GM19372 (cell line): ENCODE results near the gene TMA7.
"Not testable (repeated sequence)": the region's sequence is repeated elsewhere in the genome, so short reads cannot be mapped to it uniquely, and the experiment has no call there.

Experiments used
- ATAC-seq: cut with Tn5 transposase; IDR thresholded peaks from one replicate; pipeline ENCODE4 v1.9.1; 2021; ENCODE audit warnings: mild to moderate bottlenecking, low read depth, moderate library complexity; ENCODE audit not compliant: unreplicated experiment

The TMA7 gene

DNA sequence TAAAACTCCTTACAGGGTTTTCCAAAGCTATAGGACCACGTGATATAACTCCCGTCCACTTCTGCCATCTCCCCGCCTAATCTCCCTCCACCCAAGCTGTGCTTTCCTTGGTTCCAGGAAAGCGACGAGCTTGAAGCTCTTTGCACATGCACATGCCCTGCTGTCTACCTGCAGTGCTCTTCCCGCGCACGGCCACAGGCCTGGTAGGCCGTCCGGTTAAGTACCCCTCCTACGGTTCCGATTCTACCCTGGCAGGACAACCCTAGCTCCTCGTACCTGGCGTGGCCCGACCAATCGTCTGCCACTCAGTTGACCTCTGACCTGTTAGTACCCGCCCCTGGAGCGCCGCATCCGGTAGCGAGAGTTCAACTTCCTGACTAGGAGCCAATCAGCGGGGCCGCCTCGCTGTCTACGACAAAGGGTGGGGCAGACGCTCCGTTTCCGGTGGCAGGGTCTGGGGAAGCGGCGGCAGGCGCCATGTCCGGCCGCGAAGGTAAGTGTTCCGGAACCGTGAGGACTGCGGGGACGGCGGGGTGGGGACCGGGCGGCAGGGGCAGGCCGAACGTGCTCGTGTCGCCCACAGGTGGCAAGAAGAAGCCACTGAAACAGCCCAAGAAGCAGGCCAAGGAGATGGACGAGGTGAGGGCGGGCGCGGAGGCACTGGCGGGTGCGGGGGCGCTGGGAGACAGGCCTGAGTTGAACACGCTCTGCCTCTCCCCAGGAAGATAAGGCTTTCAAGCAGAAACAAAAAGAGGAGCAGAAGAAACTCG is at the start of gene TMA7, which contains the start of gene CCDC51:
Gene TMA7 (plus strand): TSS at position 438 of the 770 bp plus-strand sequence. CDS start 40 bp downstream, at position 478.
Gene CCDC51 (minus strand): TSS at position 300 of the 770 bp plus-strand sequence. CDS start 4,991 bp downstream, outside the sequence.
- peak; percentile 97 for ATAC-seq

DNA sequence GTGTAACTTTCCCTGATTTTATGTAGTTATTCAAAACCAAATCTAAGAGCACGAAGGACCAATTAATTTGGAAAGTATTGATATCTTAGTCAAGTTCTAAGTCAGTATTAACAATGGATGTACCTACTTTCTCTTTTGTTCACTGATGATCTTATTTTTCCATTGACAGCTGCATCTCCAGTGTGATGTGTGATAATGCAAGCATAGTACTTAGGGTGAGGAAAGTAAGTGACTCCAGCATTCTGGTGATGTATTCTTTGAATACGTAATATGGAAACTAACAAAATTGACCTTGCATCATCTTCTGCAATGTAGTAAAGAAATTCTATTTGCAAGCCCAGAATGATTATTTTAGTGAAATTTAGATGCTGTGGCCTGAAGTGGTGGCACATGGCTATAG is 45.7 kb upstream of the TMA7 start:
- ATAC-seq = no peak

DNA sequence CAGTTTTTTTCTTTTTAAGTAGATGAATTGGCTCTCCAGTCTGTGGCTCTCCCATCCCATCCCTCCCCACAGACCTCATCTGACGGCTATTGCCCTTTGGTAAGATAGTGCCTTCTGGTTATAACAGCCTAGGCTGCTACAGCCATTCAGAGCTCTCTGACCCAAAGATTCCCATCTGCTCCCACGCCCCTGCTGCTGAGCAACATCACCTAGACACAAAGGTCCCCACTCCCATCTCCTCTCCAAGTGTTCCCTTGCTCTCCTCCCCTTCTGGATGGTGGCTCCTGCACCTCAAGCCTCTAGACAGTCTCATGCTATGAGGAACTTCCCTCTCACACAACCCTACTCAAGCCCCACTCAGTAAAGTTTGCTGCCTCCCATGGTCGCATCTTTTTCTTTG is 44.3 kb upstream of the TMA7 start:
- no peak for ATAC-seq

DNA sequence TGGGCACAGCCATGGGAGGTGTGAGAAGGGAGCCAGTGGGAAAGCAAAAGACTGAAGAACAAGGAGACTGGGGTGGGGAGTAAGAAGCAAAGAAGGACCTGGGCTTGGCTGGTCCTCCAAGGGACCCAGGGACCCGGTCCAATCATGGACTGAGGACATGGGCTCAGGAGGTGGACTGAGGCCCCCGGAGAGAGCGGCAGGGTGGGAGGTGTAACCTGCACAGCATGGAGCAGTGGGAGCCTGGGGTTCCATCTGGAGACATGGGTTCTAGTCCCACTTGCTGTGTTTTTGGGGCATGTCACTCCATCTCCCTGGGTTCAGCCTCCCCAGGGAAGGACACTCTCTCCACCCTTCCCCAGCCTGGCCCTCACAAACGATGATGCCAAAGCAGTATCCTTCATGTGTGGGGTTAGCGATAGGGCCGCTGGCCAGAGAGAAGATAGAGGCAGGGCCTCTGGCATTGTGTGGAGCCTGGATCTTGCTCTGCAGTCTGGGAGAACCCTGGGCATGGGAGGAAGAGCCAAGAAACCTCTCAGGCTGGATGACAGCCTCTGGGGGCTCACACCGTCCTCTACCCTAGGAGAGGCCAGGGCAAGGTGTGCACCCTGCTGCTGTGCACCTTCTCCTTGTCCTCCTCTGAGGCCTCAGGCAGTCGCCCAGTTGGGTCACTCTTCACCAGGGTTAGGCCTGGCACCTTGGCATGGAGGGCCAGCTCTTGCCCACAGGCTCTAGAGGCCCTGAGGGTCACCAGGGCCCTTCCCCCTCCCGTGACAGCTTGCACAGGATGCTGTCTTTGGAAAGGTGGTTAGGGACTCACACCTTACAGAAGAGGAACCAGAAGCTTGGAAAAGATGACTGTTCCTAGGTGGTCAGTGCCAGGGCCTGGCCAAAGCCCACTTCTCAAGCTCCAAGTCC is 42.0 kb upstream of the TMA7 start:
- no peak for ATAC-seq

DNA sequence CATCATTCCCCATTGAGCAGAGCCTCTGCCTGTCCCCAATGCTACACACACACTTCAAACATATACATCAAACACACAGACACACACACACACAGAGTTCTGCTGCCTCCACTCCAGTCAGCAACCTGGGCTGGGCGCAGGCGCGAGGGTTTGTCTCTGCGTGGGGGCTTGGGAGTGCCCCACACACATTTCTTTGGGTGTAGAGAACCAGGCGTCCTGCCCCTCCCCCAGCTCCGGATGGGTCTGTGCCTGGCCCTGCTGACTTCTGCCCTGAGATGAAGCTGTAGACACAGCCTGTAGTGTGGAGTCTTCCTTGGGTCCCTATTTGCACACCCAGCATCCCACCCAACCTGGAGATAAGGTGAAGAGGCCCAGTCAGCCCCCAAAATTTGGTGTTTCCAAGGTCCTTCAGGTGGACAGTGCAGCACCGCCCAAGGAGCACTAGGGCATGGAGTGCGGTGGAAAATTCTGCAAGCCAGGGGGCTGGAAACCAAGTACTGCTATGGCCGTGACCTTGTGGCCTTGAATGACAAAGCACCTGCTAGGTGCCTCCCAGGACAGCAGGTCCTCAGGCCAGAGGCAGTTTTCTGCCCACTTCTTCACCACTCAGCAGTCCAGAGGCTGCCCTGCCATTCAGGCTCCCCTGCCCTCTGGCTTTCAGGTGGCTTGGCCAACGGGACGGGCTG is 41.2 kb upstream of the TMA7 start:
- ATAC-seq = no peak

DNA sequence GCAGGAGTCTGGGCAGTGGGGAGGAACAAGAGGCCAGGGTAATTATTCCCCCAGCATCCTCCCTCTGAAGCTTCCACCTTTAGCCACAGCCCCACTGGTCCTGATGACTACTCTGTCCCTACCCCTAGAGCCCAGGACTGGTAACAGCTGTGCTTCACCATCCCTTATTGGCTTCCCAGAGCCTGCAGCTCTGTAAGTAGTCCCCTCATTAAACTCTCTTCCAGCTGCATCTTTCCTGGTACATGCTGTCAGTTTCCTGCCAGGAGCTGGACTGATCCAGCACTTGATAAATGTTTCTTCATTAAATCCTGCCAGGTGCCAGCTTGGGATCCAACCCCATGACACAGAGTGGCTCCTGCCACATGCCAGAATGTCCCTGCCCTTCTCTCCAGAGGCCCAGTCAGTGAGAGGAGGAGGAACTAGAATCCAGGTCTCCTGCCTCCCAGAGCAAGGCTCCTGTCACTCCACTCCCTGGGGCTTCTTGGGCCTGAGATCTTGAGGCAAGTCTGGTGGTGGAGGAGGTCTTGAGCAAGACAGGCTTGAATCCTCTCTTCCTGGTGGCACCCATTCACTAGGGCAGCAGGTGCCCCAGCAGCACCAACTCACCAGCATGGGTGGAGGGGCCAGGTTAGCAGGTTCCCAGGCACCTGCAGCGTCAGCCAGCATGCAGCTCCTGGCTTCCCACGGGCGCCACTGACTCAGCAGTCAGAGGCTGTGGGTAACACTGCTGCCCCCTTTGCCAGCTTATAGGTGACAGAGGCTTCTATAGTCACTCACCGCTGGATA is 40.5 kb upstream of the TMA7 start:
- no peak for ATAC-seq

DNA sequence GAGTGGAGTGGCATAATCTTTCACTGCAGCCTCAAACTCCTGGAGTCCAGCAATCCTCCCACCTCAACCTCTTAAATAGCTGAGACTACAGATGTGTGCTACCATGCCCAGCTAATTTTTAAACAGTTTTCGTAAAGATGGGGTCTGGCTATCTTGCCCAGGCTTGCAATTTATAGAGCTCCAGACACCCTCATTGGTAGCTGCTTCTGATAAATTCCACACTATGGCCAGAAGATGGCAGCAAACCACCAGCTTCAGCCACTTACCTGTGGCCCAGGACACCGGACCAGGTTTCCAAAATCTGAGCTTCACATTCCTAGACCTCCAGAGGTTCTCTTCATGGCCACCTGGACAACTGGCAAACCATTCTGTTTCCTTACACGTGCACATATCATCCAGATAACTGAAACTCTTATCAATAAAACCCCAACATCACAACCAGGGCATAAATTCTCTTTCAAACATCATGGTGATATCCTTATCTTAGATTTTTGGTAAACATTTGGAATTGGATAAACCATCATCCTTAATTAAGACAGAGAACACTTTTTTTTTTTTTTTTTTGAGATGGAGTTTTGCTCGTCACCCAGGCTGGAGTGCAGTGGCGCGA is 39.1 kb upstream of the TMA7 start:
- no peak for ATAC-seq

DNA sequence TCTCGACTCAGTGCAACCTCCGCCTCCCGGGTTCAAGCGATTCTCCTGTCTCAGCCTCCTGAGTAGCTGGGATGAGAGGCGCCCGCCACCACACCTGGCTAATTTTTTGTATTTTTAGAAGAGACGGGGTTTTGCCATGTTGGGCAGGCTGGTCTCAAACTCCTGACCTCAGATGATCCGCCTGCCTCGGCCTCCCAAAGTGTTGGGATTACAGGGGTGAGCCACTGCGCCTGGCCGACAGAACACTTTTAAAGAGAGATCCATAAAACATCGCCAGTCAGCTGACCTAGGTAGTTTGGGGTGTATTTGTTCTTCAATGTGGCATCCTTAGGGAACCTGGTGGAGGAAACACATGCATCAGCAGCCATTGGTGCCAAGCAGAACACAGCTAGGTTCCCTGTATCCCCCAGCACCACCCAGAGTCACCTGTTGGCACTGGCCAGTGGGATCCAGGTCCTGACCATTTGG is 38.6 kb upstream of the TMA7 start:
- not testable (repeated sequence) for ATAC-seq

DNA sequence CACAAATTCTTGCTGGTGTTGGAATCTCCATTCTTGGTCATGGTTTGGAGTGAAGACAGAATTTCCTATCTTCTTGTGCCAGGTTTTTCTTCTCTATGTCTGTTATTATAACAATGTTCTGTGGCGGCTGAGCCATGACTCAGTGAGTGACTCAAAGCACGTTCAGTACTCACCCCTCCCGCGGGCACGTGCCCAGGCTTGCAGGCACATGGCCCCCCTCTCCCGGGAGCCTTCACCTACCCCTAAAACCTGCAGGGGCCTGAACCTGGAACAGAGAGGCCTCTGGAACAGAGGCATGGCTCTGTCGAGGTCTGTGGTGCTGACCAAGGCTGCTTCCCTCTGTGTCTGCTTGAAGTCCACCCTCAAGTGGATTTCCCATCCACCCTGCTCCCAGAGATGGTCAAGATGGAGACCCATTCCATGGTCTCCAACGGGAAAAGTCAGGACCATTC is 37.8 kb upstream of the TMA7 start:
- ATAC-seq = no peak

DNA sequence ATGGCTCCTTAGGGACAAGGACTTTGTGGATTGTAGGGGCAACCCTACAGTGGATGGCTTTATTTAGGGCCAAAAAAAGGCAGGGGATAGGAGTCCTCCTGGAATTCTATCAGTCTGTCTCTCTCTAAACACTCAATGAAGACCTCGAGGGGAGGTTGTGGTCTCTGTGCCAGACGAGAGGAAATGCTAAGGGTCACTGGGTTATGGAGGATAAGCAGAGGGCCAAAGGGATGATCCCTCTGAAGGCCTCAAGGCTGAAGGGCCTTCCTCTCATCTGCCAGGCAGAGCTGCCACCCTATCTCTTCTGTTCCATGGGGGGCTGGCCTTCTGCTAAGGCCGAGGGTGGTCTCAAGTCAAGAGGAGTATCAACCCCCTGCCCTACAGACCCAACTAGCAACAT is 37.1 kb upstream of the TMA7 start:
- no peak for ATAC-seq

DNA sequence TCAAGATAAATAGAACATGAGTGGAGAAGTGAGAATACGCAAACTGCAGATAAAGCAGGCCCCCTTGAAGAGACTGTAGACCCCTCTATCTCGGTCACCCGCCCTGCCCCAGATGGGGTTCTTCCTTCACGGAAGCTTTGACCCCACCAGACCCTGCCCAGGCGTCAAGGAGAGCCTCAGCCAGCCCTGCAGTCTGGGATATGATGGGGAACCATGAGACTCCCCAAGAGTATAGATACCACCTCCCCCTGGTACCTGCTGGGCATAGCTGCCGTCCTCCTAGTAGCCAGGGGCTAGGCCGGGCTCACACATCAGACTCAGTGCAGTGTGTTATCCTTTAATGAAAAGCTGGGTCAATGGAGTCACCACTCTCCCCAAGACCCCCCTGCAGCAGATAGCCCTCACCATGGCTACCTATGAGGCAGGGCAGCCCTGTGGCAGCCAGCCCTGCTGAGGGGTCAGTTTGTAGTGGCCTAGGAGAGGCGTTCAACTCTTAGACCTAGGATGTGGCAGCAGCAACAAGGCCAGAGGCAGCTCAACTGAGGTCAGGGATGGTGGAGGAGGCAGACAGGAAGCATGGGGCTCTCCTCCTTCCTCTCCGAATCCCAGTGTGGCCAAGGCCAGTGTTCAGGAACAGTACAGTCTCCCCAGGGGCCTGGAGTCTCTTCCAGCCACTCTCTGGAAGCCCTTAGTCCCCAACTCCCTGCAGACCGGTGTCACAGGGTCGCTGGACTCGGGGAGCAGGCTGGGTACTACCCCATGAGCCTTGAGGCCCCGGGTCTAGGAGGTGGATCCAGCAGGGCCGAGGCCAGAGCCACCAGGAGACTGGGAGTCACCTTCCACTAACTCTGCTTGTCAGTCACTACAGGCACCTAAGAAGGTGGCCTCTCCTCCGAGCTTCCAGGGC is 36.3 kb upstream of the TMA7 start:
- ATAC-seq = no peak

DNA sequence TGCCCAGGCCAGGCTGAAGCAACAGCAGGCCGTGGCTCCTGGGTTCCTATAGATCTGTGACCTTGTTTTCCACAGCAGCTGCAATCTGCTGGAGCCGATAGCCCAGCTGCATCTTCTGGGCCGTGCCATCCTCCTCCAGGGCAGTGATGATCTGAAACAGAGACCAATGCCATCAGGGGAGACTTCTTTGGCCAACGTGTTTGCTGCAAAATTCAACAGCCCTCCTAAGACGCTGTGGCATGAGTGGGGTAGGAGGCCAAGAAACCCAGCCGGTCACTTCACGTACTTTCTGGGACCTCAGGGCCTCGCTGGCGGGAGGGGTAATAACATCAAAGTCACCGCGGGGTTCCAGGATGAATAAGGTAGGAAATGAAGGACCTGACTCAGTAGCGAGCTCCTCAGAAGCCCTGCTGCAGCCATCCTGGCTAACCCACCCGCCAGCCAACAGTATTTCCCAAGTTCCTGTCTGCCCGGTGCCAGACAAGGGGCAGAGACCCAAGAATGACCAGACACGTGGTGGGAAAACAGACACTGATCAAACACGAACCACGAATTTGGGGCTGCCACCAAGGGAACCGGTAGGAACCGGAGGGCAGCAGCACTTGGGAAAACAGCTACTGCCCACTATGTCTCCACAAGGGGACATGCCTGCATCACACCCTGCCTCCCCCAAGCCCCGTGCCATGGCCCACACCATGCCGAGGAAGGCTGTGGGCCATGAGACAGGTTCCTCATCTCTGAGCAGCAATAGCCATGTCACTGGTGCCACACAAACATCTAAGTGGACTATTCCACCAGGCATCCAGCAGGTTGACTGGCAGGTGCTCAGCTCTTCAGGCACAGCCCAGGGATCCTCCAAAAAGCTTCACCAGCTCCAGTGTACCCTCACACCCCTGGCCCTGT is 35.4 kb upstream of the TMA7 start:
- no peak for ATAC-seq

DNA sequence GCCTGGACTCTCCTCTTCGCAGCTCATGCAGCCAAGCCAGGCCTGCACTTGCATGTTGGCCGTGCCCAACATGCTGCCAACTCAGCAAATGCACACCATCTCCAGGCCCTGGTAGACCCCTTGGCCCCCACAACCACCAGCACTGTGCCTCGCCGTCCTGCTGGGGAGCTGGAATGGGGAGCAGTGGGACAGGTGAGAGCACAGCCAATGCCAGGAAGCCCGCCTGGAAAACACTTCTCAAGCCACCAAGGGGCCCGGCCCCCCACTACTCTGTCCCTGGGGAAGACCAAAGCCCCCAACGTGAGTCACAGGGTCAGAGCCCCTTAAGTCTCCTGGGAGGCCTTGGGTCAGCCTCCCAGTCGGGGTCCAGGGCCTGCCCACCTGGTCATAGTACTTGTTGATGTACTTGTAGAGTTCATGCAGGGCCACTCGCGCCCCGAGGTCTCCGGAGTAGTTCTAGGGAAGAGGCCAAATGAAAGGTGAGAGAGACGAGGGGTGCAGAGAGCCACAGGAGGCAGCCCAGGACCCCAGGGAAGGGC is 34.6 kb upstream of the TMA7 start:
- no peak for ATAC-seq

DNA sequence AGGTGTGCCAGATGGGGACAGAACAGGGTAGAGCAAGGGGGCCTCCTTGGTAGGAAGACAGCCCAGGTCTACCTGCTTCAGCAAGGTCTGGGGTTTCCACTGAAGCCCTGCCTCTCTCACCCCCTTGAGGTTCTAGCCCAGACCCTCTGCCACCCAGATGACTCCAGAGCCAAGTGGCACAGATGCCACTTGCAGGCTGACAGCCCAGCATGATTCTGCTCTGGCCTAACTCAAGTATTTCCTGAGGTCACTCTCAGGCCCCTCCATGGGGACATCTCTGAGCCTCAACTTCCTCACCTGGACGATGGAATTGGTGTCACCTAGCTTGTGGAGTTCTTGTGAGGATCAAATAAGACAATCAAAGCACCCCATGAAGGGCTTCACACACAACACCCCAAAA is 34.1 kb upstream of the TMA7 start:
- ATAC-seq = no peak

DNA sequence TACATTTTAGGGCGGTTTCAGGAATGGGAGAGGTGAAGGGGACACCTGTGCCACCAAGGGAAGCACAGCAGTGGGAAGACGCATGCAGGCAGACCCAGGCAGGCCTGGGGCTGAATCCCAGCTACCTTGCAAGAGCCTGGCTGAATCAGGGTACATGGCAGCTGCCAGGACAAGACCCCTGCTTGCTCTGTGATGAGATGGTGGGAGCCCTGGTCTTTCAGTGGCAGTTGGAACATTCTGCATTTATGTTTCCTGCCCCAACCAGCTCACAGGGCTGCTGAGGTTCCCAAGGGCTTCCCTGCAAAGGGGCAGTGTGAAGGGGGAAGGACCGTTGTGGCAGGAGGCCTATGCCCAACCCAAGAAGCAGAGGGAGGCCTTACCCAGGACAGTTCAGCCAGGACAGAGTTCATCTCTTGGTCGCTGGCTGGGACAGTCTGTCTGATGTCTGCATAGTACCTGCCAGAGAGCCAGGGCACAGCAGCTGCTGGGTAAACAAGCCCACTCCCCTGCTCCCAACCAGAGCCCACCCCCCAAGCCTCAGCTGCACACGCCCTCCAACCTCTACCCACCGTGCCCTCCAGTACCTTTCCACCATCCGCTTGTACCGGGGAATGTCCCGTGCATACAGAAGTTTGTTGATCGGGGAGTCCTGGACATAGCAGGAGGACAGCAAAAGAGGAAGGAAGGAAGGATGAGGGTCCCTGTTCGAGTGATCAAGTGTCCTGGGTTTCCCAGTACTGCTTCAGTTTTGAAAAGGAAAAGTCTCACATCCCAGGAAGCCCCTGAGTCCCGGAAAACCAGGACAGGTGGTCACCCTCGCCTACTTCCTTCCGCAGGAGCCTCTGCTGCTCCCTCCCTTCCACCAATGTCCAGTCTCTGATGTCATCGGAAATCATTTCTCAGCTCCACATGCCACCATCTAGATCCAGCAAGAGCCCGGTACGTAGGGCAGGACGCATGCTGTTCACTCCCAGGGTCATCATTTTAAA is 33.3 kb upstream of the TMA7 start:
- ATAC-seq = no peak

DNA sequence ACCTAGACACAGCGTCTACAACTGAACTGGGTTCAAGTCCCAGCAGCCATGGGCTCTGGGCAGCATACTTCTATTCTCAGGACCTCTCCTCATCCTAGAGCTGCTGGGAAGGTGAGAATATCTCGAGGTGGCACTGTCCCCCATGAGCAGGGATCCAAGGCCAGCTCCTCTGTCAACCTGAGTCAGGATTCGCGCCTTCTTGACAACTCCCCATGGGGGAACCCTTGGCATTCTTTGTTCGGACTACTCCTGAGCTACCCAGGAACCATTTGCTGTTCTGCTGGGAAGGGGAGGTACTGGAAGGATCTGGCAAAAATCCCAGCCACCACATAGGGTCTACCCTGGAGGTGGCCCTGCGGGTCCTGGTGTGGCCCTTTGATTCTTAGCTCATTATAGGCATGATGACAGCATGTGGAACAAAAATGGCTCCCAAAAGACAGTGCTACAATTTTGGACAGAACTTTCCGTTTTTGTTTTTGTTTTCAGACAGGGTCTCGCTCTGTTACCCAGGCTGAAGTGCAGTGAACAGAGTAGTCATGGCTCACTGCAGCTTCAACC is 32.4 kb upstream of the TMA7 start:
- no peak for ATAC-seq
